ENCODE data around the gene CUEDC2.

The CUEDC2 gene

DNA sequence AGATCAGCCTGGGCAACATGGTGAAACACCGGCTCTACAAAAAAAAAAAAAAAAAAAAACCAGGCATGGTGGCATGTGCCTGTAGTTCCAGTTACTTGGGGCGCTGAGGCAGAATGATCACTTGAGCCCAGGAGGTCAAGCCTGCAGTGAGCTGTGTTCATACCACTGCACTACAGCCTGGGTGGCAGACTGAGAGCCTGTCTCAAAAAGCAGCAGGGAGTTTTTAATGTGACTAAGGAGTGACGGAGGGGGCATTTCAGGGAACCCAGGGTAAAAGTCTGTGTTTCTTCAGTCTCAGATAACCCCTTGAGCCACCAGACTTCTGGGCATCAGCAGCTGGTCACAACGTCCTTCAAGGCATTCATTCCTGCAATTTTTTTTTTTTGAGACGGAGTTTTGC lies 21.1 kb upstream of the CUEDC2 start:
- no peak overlapping the region for H3K4me3 ChIP-seq (ENCODE audit: low read depth, low read length)
- DNase-seq (ENCODE audit: low read depth), result no peak
- TF ChIP-seq, protein P1, sequence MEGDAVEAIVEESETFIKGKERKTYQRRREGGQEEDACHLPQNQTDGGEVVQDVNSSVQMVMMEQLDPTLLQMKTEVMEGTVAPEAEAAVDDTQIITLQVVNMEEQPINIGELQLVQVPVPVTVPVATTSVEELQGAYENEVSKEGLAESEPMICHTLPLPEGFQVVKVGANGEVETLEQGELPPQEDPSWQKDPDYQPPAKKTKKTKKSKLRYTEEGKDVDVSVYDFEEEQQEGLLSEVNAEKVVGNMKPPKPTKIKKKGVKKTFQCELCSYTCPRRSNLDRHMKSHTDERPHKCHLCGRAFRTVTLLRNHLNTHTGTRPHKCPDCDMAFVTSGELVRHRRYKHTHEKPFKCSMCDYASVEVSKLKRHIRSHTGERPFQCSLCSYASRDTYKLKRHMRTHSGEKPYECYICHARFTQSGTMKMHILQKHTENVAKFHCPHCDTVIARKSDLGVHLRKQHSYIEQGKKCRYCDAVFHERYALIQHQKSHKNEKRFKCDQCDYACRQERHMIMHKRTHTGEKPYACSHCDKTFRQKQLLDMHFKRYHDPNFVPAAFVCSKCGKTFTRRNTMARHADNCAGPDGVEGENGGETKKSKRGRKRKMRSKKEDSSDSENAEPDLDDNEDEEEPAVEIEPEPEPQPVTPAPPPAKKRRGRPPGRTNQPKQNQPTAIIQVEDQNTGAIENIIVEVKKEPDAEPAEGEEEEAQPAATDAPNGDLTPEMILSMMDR (IDR thresholded peaks at IDR 0.05; ENCODE audit: control insufficient read depth, extremely low read depth, insufficient read depth), result no peak

DNA sequence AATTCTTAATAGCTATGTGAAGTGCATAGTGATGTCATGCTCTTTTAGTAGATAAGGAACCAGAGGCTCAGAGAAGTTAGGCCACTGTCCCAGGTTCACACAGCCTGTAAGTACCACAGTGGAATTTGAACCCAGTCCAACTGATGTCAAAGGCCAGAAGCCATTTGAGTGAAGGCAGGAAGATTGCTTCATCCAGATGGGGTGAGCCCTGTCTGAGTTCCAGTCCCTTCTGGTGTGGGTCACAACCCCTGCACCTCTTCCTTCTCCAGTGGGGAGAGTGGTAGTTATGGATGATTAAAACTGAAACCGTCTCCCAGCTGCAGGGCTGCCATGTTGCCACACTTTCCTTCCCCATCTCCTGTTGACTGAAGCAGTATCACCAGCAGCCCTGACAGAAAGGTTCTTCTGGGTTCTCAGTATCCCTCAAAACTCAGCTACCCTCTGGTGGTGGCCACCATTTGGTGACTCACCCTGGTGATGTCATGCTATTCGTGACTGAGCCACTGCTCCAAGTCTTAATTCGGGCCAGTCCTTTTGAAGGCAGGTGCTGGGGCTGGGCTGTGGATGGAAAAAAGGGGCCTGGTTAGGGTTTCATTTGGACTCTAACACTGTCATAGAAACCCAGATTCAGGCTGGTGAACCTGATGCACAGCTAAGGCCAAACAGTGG lies 20.4 kb upstream of the CUEDC2 start:
- DNase-seq (ENCODE audit: low read depth), result no peak
- H3K4me3 ChIP-seq (ENCODE audit: low read depth, low read length), result no peak overlapping the region

DNA sequence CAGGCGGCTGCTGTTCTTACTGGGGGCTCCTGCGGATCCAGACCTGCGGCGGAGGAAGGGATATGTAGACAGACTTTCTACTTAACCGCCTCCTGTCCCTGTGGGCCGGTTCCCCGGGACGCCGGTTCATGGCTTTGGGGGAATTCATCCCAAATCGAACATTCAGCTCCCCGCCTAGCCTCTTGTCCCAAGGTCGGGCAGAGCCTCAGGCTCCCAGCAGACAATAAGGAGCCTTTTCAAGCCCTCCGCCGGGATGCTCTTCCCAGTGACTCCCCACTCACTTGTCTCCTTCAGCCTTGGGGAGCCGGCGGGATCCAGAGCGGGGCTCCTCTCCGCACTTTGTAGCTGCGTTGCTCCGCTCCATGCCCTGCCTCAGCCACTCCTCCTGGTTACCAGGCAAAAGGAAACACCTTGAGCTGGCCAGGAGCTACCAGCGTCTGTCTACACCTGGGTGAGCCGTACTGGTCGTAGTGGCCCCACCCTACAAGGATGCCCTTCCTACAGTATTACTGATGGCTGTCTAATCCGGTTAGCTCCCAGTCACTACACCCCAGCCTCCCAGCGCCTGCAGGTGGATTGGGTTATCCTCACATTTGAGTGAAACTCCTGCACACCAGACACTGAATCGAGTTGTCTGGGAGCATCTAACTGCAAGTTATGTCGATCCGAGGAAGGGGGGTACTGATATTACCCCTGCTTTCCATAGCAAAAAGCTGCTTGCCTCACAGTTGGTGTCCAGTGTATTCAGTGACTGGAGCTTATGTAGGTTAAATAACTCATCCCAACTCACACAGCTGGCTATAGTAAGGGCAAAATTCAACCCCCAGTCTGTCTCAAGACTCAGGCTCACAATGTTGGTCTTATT lies 19.0 kb upstream of the CUEDC2 start, which contains the start of gene C10orf95:
Gene C10orf95, minus strand, starts transcription at position 439 of the 865 bp plus-strand sequence. CDS start 450 bp downstream, outside the sequence.
- TF ChIP-seq, protein P1 (IDR thresholded peaks at IDR 0.05; ENCODE audit: control insufficient read depth, extremely low read depth, insufficient read depth), result no peak
- no peak for DNase-seq (ENCODE audit: low read depth)
- peak within 1 kb of the TSS; percentile 99 for H3K4me3 ChIP-seq (ENCODE audit: low read depth, low read length)

More for the DNA sequence above, 20.4 kb upstream of the CUEDC2 start:
- TF ChIP-seq, protein P1 (IDR thresholded peaks at IDR 0.05; ENCODE audit: control insufficient read depth, extremely low read depth, insufficient read depth), result no peak

DNA sequence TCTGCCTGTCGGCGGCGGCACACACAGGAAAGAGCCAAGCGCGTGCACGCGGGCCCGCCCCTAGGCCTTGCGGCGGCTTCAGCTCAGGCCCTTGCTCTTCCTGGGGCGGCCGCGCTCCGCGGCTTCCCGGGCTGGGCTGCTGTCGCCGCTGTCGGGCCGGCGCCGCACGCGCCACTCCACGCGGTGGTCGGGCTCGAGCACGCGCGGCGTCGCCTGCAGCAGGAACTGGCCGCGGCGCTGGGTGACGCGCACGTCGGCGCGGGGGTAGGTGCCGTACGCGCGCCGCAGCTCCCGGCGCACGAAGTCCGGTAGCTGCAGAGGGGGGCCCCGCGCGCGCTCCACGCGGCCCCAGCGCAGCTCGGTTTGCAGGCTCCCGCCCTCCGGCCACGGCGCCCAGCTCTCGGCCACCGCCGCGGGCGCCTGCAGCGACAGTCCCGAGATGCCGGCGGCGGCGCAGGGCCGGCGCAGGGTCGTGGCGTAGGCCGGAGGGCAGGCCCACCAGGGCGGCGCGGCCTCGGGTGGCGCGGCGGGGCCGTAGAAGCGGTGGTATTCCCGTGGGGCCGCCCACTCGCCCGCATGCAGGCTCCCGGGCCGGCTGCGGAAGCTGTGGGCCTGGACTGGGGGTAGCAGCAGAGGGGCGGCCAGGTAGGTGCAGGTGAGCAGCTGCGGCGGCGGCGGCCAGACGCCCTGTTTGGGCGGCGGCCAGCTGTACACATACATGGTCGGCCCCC lies 18.2 kb upstream of the CUEDC2 start:
- H3K4me3 ChIP-seq (ENCODE audit: low read depth, low read length), result peak overlapping the region; percentile 99
- TF ChIP-seq, protein P1 (IDR thresholded peaks at IDR 0.05; ENCODE audit: control insufficient read depth, extremely low read depth, insufficient read depth), result no peak
- DNase-seq (ENCODE audit: low read depth), result peak; percentile 70

DNA sequence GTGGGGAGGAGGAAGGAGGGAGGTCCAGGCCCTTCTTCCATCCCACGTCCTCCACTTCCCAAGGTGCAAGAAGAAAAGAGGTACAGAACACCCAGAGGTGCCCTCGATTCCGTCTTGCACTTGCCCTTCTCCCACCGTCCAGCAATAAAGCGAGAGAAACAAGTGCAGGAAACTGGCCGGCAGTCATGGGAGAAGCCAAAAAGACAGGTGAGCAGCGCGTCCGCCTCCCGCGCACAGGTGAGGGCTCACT lies 17.7 kb upstream of the CUEDC2 start:
- no peak for DNase-seq (ENCODE audit: low read depth)
- TF ChIP-seq, protein P1 (IDR thresholded peaks at IDR 0.05; ENCODE audit: control insufficient read depth, extremely low read depth, insufficient read depth), result no peak
- peak overlapping the region; percentile 99 for H3K4me3 ChIP-seq (ENCODE audit: low read depth, low read length)

DNA sequence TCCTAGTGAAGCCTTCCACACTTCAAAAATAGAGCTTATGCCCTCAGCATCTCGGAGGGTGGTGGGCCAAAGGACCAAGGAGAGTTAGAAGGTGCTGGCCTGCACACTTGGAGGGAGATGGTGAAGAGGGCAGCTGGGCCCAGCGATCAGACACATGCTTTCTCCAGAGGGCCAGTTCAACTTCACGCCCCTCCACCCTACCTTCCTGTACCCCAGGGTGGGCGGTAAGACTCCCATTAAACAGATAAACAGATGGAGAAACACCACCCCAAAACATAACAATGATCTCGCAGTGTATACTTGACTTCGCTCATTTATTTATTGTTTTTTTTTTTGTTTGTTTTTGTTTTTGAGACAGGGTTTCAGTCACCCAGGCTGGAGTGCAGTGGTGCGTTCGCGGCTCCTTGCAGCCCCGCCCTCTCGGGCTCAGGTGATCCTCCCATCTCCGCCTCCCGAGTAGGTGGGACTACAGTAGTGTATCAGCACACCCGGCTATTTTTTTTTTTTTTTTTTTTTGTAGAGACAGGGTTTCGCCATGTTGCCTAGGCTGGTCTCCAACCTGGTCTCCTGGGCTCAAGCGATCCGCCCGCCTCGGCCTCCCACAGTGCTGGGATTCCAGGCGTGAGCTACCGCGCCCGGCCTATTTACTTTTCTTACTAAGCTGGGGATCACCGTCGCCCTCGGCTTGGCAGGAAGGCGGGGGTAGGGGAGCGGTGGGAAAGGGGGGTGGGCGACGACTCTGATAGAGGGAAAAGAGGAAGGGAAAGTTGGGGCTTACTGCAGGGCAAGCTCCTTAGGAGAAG lies 17.1 kb upstream of the CUEDC2 start:
- H3K4me3 ChIP-seq (ENCODE audit: low read depth, low read length), result peak overlapping the region; percentile 99
- TF ChIP-seq, protein P1 (IDR thresholded peaks at IDR 0.05; ENCODE audit: control insufficient read depth, extremely low read depth, insufficient read depth), result no peak
- peak; percentile 79 for DNase-seq (ENCODE audit: low read depth)

All from LNCaP clone FGC (cell line).